MCF 10A (cell line): ENCODE results near the gene GRIN1. TPM values are rescaled to one million over a fixed set of nuclear protein-coding genes. Genes with fewer than 3 reads are reported as not detected.

Experiments used
- BruUV-seq: library from RNA; stranded (reverse); fragments of 400-500 nt; replicated peaks from 2 replicates; lab custom pipeline; 2021; lab: Mats Ljungman, UMichigan
- CTCF ChIA-PET: fragments of 300-600 bp; sonication (Branson Sonifier 250); formaldehyde crosslinking; extraction: SDS; loops from one replicate; lab custom pipeline; 2021; ENCODE audit warnings: antibody characterized with exemption, inconsistent platforms; lab: Yijun Ruan, JAX
- POLR2A ChIA-PET: fragments of 300-600, 350-650 bp; sonication (Branson Sonifier 250); formaldehyde crosslinking; extraction: SDS; loops from one replicate; lab custom pipeline; 2020; ENCODE audit warnings: antibody characterized with exemption, inconsistent platforms; lab: Yijun Ruan, JAX
- DNase-seq: peaks from one replicate; pipeline ENCODE4 v3.0.0-alpha.2; 2018; ENCODE audit not compliant: unreplicated experiment
- H3K27ac Mint-ChIP-seq: one replicate; pipeline ENCODE4 v1.8.0; 2022; ENCODE audit warnings: mild to moderate bottlenecking, low read depth, mixed read lengths; ENCODE audit not compliant: unreplicated experiment
- H3K27me3 Mint-ChIP-seq: one replicate; pipeline ENCODE4 v1.8.0; 2022; ENCODE audit warnings: mixed read lengths; ENCODE audit not compliant: insufficient read depth, unreplicated experiment
- H3K36me3 Mint-ChIP-seq: one replicate; pipeline ENCODE4 v1.8.0; 2022; ENCODE audit warnings: mild to moderate bottlenecking, moderate library complexity, mixed read lengths; ENCODE audit not compliant: insufficient read depth, unreplicated experiment
- H3K4me1 Mint-ChIP-seq: one replicate; pipeline ENCODE4 v1.8.0; 2022; ENCODE audit warnings: mixed read lengths; ENCODE audit not compliant: insufficient read depth, unreplicated experiment
- H3K4me3 Mint-ChIP-seq: one replicate; pipeline ENCODE4 v1.8.0; 2022; ENCODE audit warnings: mild to moderate bottlenecking, moderate library complexity, mixed read lengths; ENCODE audit not compliant: unreplicated experiment
- H3K9me3 Mint-ChIP-seq: one replicate; pipeline ENCODE4 v1.8.0; 2022; ENCODE audit warnings: mixed read lengths; ENCODE audit not compliant: unreplicated experiment
- CTCF ChIP-seq: fragments of 200-600 bp; IDR thresholded peaks from one replicate; pipeline ENCODE4 v1.8.0; 2022; ENCODE audit warnings: antibody characterized with exemption, mild to moderate bottlenecking; ENCODE audit not compliant: unreplicated experiment
- intact Hi-C: fragments of 100-400 bp; cut with micrococcal nuclease; formaldehyde crosslinking; loops from 2 replicates; pipeline ENCODE4 v1.14.1; 2022
- total RNA-seq: library from RNA; stranded (reverse); gene quantifications from 2 replicates; pipeline ENCODE4 v1.2.3, GENCODE V29; 2022

The GRIN1 gene
- total RNA-seq, 1 experiment from 2014 or later = 1.4 TPM

- Mint-ChIP-seq H3K27ac (no peak overlapping the region), H3K9me3 (no peaks in the 10 kb centered on the region), H3K36me3 (no peaks in the 10 kb centered on the region), H3K4me3 (no peak overlapping the region), H3K4me1 (no peaks in the 10 kb centered on the region), H3K27me3 (peaks cover 24% of the 10 kb centered on the region)
- DNase-seq = no peak
- TF ChIP-seq CTCF = no peak
- no TSS peak for BruUV-seq
- ChIA-PET CTCF (interaction anchor here (0.6 kb wide), 1 partner anchor 98 kb away, joined by 3 read pairs; no protein-coding TSS in a partner anchor), POLR2A (no interaction called here)
- intact Hi-C loops = no loop called here
Observed at GRCh38 chr9:137159105-137160053, 20.4 kb downstream of the GRIN1 start.

- intact Hi-C loops = no loop called here
- no TSS peak for BruUV-seq
- DNase-seq = no peak
- Mint-ChIP-seq H3K4me1 (no peaks in the 10 kb centered on the region), H3K36me3 (no peaks in the 10 kb centered on the region), H3K27me3 (peaks cover 24% of the 10 kb centered on the region), H3K27ac (no peak overlapping the region), H3K9me3 (no peaks in the 10 kb centered on the region), H3K4me3 (no peak overlapping the region)
- POLR2A ChIA-PET = no interaction called here
- no peak for TF ChIP-seq CTCF
- CTCF ChIA-PET = no interaction called here
Observed at GRCh38 chr9:137160054-137160425, 21.1 kb downstream of the GRIN1 start.

GRCh38 chr9:137160716-137161557 is 22.0 kb downstream of the GRIN1 start:
- intact Hi-C loops = no loop called here
- ChIA-PET POLR2A (no interaction called here), CTCF (no interaction called here)
- no peaks in the 10 kb centered on the region for H3K4me1 Mint-ChIP-seq
- peaks cover 24% of the 10 kb centered on the region for H3K27me3 Mint-ChIP-seq
- no peaks in the 10 kb centered on the region for H3K9me3 Mint-ChIP-seq
- BruUV-seq = no TSS peak
- TF ChIP-seq CTCF = no peak
- no peaks in the 10 kb centered on the region for H3K36me3 Mint-ChIP-seq
- H3K4me3 Mint-ChIP-seq = no peak overlapping the region
- no peak for DNase-seq
- H3K27ac Mint-ChIP-seq = no peak overlapping the region
